Stimulated activated CD4-positive, alpha-beta T cell treated with anti-CD3 and anti-CD28 coated beads, Interleukin-15, amount 100 ng/mL, for 48 hours (primary cell): ENCODE measurements around the gene CCSER1.
"Not testable (repeated sequence)": the region's sequence is repeated elsewhere in the genome, so short reads cannot be mapped to it uniquely, and the experiment has no call there.

Experiments used
- DNase-seq, 2 donors: peaks; one replicate each; pipeline ENCODE4 v3.0.0-alpha.2; 2020; ENCODE audit warnings: low read depth in 2 of 2

The CCSER1 gene

DNA sequence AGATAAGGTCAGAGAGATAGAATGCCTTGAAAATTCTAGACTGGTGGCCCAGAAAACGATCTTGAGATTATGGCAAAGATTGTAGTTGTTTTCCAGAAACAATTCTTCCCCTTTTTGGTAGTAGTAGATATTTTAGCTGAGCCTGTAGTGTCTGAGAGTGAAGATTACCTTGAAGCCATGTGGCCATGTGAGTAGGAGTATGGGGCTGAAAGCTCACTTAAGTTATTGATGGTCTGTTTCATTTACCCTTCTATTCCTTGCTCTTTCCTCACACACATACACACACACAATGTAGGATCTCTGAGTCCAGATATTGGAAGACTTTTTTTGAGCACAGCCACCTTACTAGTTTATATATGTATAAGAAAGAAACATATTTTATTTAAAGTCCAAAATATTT is 1234.9 kb downstream of the CCSER1 start:
- DNase-seq: no peak

DNA sequence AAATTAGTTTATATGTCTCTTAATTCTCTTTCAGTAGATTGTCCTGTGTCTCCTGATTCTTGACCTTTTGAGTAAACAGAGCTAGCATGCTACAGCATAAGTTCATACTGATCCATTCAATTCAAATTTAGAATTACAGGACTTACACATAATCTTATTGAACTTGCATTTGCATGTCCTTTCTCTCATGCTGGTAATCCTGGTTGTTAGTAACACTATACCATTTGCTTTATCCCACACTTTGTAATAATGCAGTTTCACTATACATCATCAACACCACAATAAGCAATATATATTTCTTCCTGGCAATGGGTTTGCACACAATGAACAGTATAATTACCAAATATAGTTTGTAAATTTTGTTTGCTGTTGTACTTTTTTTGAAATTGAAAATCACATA is 1239.4 kb downstream of the CCSER1 start:
- no peak for DNase-seq

DNA sequence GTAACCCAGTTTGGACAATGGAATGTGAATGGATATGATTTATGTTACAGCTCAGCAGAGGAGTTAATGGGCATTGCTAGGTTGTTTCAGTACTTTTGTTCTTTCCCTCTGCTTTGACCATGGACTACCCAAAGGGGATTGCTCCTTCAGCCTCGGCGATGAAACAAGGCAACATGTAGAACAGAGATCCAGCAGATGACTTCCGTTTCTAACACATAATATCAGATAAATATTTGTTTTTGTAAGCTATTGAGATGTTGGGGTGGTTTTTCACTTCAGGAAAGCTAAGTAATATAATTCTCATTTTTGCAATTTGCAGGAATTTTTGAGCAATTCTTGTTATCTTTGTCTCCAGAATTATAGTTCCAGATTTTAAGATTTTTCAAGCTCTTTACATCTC is 1241.9 kb downstream of the CCSER1 start:
- DNase-seq: no peak

DNA sequence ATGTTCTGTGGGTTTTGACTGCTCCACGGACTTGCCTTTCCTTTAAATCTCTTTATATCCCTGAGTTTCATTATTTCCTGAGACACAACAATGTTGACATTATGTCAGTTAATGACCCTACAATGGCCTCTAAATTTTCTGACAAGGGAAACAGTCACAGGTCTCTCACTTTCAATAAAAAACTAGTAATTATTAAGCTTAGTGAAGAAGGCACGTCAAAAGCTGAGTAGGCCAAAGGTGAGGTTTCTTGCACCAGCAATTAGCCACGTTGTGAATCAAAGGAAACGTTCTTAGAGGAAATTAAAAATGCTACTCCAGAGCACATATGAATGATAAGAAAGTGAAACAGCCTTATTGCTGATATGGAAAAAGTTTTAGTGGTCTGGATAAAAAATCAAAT is 1246.4 kb downstream of the CCSER1 start:
- DNase-seq: no peak

DNA sequence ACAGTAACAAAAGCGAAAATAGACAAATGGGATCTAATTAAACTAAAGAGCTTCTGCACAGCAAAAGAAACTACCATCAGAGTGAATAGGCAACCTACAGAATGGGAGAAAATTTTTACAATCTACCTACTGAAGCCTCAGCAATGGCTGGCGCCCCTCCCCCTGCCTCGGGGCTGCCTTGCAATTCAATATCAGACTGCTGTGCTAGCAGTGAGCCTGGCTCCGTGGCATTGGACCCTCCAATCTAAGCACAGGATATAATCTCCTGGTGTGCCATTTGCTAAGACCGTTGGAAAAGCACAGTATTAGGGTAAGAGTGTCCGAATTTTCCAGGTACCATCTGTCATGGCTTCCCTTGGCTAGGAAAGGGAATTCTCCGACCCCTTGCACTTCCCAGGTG is 1278.2 kb downstream of the CCSER1 start:
- not testable (repeated sequence) for DNase-seq

DNA sequence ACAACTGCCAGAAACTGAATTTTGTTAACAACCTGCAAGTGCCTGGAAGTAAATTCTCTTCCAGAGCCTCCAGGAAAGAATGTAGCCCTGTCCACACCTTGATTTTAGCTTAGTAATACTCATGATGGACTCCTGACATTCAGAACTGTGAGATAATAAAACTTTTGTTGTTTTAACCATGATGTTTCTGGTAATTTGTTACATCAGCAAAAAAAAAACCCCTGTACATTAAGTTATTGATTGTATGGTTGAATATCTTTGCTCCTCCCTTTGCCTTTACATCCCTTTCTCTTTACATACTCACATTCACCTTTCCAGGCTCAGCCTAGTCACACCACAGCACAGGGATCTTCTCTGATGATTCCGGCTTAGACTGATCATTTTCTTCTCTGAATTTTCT is 1294.8 kb downstream of the CCSER1 start:
- DNase-seq: no peak

DNA sequence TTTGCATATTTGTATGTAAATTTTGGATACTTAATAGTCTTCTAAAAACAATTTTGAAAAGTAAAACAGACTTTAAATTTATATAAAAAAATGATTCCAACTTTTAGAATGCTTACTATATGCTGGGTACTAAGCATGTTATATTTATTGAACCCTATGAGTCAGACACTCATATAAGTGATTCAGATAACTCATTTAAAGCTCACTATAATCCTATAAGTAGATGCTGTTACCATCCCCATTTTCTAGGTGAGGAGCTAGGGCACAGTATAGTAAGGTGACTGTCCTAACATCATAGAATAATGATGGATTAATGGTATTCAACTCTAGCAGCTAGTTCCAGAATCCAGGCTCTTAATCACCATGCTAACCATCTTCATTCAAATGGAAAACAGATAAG is 1299.5 kb downstream of the CCSER1 start:
- no peak for DNase-seq

DNA sequence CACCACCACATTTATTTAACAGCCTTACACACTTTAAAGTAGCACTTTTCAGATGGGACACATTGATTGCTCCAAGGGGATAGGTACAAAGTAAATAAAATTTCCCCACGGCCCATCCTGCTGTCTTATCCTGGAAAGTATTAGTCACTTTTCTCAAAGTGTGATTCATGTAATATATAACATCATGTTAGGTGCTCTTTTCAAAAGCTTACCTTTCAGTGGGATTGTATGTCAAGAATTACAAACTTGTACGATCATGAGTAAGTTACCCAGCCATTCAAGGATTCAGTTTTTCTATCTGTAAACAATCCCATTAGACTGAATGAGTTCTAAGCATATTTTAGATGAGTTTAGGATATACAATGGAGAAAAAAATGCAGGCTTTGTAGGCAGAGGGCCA is 1300.0 kb downstream of the CCSER1 start:
- DNase-seq: no peak

DNA sequence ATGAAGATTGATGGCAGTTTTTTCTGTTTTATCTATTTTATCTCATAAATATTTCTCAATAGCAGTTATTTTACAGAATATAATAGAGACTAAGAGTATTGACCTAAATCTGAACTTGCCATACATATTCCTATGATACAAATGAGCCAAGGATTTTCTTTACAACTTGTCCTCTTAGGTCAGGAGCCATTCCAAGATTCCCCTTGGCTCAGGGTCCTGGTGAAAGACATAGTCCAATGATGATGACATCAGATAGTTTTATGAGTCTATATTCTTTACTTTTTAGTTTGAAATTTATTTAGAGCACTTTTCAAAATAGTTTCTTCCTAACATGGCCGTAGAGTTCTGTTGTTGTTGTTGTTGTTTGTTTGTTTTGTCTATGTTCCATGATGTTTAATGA is 1307.4 kb downstream of the CCSER1 start:
- no peak for DNase-seq

DNA sequence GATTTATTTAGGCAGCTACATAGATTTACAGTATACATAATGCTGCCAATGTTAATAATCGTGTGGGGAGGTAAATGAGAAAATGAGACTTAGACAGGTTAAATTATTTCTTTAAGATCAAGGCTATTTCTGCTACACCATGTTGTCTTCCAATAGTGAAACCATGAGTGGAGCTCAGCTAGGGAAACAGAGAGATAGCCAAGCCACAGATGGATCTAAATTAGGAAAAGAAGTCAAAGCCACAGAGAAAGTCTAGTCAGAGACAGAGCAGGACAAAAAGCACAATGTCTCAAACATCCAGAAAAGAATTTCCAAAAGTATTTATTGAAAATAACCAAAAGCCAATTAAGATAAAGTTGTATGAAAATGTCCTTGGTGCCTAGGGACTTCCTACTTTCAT is 1309.4 kb downstream of the CCSER1 start:
- no peak for DNase-seq

DNA sequence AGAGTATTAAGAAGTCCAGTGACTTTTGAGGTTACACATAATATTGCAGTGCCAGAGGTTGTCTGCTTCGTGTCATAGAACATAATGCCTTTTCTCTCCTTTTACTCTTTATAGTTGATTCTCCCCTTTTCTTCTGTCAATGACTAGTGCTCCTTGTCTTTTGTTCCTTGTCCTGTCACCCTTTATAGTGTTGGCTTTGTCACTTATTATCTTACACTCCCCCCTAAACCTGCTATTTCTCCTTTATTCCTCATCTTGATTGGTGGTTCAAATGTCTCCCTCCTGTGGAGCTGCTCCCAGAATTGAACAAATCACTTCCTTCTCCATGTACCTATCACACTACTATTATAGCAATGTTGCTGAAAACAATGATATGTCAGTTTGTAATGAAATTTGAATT is 1320.0 kb downstream of the CCSER1 start:
- no peak for DNase-seq

DNA sequence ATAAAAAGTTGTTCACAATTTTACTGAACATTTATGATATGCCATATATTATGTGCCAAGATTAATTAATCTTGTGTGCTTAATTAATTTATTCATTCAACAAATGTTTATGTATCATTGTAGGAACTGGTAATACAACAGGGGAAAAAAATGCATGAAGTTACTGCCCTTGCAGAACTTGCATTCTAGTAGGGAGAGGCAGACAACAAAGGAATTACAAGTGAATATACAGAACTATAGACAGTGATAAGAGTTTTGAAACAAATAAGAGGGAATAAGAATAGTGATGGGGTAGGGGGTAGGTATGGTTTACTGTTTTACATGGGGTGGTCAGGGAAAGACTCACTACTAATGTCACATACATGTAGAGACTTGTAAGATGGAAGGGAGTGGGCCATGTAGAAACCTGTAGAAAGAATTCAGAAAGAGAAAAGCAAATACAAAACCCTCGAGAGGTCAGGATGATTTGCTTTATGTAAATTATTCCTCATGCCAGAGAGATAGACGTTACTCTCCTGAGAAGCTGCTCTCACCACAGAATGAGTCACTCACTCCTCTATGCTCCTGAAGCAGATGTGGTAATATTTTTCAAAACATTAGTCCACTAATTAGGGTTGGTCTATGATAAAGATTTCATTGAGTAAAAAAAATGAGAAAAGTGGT is 1321.6 kb downstream of the CCSER1 start:
- DNase-seq: no peak

DNA sequence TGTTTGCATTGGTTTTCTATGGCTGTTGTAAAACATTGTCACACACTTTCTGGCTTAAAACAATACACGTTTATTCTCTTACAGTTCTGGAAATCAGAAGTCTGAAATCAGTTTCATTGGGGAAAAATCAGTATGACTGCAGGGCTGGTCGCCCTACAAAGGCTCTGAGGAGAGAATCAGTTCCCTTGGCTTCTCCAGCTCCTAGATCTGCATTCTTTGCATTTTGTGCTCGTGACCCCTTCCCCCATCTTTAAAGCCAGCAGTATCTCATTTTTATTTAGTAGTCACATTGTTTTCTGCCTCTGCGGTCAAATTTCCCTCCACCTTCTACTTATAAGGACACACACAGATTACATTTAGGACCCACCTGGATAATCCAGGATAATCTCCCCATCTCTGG is 1326.9 kb downstream of the CCSER1 start:
- DNase-seq: no peak

DNA sequence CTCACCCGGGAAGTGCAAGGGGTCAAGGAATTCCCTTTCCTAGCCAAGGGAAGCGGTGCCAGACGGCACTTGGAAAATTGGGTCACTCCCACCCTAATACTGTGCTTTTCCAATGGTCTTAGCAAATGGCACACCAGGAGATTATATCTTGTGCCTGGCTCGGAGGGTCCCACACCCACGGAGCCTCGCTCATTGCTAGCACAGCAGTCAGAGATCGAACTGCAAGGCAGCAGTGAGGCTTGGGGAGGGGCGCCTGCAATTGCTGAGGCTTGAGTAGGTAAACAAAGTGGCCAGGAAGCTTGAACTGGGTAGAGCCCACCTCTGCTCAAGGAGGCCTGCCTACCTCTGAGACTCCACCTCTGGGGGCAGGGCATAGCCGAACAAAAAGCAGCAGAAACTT is 1335.4 kb downstream of the CCSER1 start:
- not testable (repeated sequence) for DNase-seq

DNA sequence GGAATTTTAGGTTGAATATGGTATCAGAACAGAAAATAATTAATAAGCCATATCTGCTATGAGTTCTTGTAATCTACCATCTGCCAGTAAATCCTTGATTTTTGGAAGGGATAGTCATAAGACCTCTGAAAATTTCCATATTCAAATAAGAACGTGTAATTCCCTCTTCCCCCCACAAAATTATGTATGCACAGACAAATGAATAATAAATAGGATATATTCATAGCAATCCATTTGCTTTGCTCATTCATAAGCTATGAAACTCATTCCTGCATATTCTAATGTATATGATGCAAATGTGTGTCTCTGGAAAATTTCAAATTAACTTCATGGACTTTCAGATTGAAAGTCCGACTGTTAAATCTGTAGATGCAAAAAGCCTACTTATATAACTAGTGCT is 1343.5 kb downstream of the CCSER1 start:
- no peak for DNase-seq

DNA sequence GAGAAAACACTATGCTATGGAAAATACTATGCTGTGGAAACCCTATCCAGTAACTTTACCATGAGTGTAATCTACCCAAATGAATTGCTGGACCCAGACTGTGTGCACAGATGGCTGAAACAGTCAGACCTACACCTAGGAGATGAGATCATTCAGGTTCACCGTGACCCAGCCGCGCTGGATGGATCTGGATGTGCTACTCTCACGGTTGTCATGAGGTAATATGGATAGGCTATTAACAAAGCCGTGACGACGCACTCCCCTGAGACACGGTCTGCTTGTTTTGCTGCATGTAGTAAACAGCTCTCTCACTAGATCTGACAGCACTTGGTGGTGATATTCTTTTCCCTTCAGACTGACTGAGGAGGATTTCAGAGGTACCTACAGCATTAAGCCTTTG is 1344.1 kb downstream of the CCSER1 start:
- DNase-seq: no peak

DNA sequence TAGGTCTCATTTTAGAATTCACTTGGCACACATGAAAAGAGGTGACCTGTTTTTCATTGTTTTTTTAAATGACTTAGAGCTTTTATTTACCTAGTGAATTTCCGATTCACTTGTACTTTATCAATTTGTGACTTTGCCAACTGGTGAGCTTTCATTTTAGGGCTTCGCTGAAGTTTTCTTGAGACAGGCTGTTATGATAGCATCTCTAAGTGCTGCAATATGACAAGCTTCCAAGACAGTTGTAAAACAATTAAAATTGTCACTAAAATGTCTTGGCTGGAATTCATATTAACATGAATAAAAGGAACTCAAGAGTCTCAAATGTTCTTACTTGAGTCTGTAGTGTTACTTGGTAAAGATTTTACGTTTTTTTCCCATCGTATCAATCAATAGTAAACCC is 1344.9 kb downstream of the CCSER1 start:
- DNase-seq: no peak

DNA sequence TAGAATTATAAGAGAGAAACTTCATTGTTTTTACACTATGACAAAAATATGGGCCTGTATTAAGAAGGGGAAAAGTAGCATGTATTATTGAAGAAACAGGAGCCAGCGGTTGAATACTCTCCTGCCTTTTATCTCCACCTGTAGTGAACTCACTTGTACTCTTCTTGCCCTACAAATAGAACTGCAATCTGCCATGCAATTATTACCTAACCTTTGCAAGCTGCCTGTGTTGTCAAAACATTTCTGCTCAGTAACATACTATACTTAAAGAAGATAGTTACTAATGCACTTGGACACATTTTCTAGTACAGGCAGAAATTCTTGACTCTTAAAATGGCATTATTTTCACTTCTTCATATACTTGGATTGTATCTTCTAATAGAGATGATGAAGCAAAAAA is 1358.2 kb downstream of the CCSER1 start:
- DNase-seq: no peak

DNA sequence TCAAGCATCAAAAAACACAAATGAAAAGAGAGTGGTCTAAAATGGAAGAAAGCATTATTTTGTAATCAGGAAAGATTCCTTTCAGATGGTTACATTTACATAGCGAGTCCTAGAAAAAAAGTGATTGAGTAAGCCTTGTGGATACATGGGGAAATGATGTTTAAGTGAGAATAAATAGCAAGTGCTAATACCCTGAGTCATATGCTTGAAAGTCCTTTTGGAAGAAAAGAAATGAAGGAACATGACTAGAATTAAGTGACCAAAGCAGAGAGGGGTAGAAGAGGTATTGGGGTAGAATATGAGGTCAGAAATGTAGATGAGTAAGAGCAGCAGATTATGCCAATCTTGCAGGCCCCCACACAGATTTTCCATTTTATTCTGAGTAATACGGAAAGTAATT is 1361.8 kb downstream of the CCSER1 start:
- DNase-seq: no peak

DNA sequence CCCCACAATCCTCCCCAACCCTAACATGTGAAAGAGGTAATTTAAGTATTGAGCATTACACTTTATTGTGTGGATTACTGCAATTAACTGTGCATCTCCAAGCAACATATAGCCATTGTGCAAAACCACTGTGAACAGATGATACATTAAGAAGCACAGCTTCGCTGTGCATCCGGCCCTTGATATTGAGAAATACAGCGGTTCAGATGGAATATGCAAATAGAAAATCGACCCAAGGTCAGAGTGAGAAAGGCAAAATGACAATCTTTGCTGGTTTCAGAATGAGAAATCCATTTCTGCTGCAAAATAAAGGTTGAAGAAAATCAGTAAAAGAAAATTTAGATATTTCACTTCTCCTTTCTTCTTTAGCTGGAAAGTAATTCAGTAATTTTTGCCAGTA is 1370.7 kb downstream of the CCSER1 start:
- DNase-seq: no peak

DNA sequence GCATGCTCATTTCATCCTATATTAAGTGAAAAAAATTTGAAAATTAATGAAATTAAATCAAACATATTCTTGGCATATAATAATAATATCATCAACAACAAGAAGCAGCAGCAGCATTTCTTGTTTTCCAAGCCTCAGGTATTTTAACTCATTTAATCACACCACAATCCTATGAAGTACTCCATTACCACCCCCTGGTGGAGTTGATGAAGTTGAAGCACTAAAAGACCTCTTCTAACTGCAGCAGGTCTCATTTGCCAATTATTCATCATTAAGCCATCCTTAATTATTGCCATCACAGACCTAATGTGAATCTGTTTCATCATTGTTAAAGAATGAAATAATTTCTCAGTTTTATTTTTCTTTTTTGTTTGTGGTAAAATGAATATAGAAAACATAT is 1375.2 kb downstream of the CCSER1 start:
- no peak for DNase-seq

DNA sequence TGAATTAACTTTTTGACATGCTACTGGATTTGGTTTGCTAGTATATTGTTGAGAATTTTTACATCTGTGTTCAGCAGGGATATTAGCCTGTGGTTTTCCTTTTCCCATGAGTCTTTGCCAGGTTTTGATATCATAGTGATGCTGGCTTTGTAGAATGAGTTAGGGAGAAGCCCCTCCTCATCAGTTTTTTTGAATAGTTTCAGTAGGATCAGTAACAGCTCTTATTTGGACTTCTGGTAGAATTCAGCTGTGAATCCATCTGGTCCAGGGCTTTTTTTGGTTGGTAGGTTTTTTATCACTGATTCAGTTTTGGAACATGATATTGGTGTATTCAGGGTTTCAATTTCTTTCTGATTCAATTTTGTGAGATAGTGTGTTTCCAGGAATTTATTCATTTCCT is 1386.1 kb downstream of the CCSER1 start:
- no peak for DNase-seq

DNA sequence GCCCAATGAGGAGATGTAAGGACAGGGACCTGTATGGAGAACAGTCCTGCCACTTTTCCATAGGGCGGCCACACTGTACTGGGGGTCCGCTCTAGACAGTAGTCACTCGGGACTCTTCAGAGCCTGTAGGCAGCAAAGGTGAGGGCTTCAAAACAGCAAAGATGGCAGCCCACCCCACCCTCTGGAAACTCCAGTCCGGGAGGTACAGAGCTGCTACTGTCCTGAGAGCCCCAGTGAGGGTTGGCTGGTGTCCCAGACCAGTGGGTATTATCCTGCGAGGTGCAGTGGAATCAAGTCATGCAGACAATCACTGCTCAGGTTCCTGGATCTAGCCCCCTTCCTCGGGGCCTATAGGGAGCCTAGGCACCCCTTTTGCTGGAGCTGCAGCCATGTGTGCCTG is 1392.0 kb downstream of the CCSER1 start:
- DNase-seq: no peak

DNA sequence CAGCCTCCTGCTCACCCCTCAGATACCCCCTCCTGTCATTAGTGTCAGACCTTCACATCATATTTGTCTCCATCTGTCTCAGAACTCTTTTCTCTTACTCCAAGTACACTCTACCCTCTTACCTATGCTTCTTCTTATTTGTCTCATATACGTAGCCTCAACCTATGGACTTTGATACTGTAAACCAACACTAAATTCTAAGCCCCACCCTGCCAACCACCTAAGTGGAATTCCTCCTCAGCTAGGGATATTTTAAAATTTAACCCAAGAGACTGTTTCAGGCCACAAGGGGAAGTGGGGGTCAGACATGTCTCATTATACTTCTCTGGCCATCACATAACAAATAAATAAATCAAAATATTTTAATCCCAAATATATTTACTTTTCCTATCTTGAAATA is 1398.4 kb downstream of the CCSER1 start:
- DNase-seq: no peak

DNA sequence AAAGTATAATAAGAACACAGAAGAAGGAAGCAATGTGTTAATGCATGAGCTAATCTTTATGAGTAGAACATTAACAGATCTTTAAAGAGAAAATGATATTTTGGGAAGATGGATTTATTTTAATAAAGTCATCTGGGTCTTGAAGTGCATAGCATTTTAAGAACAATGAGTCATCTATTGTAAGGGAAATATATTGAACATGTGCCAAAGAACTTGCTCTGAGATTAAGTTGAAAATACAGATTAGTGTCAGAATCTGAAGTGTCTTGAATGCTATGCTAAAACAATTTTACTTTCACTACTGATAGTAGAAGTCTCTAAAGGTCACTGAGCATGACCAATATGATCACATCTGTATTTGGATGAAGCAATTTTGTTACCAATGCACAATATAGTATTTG is 1399.9 kb downstream of the CCSER1 start:
- no peak for DNase-seq
